GM18517 (cell line): ENCODE measurements around the gene PCBP3.
"Not testable (repeated sequence)": the region's sequence is repeated elsewhere in the genome, so short reads cannot be mapped to it uniquely, and the experiment has no call there.

Source experiments
- ATAC-seq: cut with Tn5 transposase; IDR thresholded peaks from one replicate; pipeline ENCODE4 v1.9.1; 2021; ENCODE audit warnings: mild to moderate bottlenecking, moderate library complexity; ENCODE audit not compliant: unreplicated experiment

PCBP3 gene

DNA sequence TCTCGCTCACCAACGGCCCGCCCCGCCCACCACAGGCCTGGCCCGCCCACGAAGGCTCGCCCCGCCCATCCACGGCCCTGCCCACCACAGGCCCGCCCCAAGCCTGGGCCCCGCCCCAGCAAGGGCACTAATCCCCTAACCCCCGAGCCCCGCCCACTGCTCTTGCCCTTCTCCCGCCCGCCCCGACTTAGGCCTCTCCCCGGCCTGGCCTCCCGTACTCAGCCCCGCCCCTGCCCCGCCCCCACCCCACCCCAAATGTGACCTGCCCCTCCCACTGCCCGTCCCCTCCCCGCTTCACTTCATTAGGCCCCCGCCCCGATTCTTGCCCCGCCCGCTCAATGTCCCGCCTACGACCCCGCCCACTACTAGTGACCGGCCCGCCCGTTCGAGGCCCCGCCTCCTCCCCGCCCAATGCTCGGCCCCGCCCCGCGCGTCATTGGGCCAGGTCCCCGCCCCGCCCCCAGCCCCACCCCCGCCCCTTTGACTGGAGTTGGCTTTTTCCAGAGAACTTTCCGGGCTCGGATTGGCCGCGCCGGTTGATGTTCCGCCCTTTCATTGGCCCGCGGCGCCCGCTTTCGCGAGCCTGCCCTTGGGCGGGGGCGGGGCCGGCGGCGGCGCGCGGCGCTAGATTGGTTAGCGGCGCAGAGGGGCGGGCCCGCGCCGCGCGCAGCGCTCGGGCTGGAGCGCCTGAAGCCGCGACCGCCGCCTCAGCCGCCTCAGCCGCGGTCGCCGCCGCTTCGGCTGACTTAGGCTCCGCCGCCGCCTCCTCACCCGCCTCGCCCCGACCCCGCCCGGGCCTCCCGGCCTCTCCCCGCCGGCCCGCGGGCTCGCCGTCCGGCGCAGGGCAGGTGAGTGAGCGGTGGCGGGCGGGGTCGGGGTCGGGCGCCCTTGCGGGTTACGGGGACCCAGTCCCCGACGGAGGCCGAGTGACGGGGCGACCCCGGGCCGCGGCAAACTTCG lies at the start of gene PCBP3:
TSS of gene PCBP3 (plus strand) at position 705 of the 960 bp plus-strand sequence. CDS start 206,361 bp downstream, outside the sequence.
- peak; percentile 63 for ATAC-seq

GRCh38 chr21:45594721-45595489 lies 48.6 kb upstream of the PCBP3 start:
- ATAC-seq, result no peak

- no peak for ATAC-seq
These were observed 47.8 kb upstream of the PCBP3 start for GRCh38 chr21:45595574-45596295.

- no peak for ATAC-seq
These were observed 46.7 kb upstream of the PCBP3 start for GRCh38 chr21:45596704-45597318.

- ATAC-seq, result no peak
These were observed 45.4 kb upstream of the PCBP3 start for GRCh38 chr21:45598109-45598508.

DNA sequence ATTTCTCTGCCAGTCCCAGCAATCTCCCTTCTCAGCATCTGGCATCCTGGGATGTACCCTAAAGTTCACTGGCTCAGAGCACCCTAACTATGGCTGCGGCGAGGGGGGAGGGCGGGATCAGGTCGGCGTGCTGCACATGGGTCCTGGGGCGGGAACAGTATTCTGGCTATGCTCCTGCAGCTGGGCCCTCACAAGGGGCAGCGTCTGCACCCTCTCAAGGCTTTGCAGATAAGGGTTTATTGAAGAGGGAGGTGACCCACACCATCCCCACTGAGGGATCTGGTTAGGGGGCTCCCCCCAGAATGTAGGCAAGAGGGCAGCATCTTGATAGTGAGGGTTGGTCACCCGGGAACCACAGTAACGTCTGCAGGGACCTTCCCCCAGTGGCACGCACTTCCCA lies 44.9 kb upstream of the PCBP3 start:
- ATAC-seq, result no peak

DNA sequence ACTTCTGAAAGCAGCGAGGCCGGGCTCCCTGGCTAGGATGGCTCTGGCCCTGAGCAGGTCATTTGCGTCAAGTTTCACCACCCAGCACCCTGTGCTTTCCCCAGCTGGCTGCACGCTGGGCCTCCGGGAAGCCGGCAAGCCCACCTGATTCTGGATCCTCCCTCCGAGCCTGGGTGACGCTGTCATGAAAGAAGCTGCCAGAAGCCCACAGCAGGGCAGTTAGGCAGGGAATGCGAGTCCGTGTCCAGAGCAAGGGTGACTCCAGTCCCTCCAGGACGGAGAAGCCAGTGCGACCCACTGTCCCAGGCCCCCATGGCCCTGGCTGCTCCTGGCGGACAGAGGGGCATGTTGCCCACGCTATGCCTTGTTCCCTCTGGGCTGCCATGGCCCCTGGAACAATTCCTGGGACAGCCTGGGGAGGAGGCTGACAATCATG lies 44.4 kb upstream of the PCBP3 start:
- no peak for ATAC-seq

DNA sequence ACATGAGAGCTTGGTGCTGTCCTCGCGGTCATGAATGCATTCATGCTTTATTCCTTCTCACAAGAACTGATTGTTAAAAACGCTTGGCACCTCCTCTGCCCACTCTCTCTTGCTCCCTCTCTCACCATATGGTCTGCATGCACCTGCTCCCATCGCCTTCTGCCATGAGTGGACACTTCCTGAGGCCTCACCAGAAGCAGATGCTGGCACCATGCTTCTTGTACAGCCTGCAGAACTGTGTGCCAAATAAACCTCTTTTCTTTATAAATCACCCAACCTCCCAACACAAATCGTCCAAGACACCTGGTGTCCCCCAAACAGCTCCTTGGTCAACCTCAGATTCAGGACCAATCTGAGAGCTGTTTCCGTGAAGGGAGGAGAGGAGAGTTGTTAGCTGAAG lies 43.3 kb upstream of the PCBP3 start:
- ATAC-seq, result no peak

DNA sequence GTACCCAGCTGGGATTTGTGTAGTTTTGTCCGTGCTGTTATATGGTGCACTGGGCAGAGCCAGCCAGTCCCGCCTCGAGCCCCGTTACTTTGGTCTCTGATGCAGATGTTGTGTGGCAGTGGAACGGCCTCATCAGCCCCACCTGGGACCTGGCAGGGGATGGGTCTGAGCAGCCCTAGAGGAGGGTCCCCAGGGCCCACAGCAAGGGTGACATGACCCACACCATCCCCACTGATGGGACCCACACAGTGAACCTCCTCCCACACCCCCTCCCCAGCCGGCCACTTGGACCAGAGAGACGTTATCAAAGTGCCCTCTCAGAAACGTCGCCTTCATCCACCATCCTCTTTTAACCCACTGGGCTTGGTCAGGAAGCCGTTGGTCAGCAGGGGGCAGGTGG lies 42.0 kb upstream of the PCBP3 start:
- ATAC-seq, result no peak

DNA sequence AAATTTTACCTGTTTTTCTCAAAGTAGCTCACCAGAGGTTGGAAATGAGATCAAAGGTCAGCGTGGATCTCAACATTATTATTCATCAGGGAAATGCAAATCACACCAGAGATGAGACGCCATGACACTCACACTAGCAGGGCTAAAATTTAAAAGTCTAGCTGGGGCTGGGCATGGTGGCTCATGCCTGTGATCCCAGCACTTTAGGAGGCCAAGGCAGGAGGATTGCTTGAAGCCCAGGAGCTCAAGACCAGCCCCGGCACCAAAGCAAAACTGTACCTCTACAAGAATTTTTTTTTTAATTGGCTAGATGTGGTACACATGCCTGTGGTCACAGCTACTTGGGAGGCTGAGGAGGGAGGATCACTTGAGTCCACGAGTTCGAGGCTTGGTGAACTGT lies 41.4 kb upstream of the PCBP3 start:
- ATAC-seq, result no peak

GRCh38 chr21:45603481-45603880 lies 40.0 kb upstream of the PCBP3 start:
- ATAC-seq, result no peak

DNA sequence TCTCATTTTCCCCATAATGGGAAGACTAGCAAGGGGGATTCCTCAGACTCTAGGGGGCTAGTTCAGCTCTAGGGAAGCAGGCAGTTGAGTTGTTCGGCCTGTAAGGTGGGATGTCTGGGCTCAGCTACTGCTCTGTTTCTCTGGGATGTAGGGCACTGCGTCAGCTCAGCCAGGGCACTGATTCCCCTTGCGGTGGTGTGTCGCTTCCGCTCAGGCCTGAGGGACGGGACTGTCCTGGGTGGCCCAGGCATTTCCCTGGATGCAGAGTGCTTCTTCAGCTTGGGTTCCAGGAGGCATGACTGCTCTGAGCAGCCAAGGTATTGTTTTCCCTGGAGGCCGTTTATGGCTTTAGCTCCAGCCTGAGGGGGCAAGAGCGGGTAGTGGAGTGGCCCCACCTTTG lies 38.8 kb upstream of the PCBP3 start:
- not testable (repeated sequence) for ATAC-seq

GRCh38 chr21:45607021-45607908 lies 36.3 kb upstream of the PCBP3 start:
- no peak for ATAC-seq

GRCh38 chr21:45607909-45608295 lies 35.6 kb upstream of the PCBP3 start:
- ATAC-seq, result no peak

GRCh38 chr21:45608747-45609470 lies 34.6 kb upstream of the PCBP3 start:
- not testable (repeated sequence) for ATAC-seq

- ATAC-seq, result not testable (repeated sequence)
These were observed 33.9 kb upstream of the PCBP3 start for GRCh38 chr21:45609616-45610015.

GRCh38 chr21:45611296-45611695 lies 32.2 kb upstream of the PCBP3 start:
- ATAC-seq, result no peak

- ATAC-seq, result no peak
These were observed 31.4 kb upstream of the PCBP3 start for GRCh38 chr21:45611939-45612664.
